Measurements from ENCODE around the gene KCNJ1.

DNA sequence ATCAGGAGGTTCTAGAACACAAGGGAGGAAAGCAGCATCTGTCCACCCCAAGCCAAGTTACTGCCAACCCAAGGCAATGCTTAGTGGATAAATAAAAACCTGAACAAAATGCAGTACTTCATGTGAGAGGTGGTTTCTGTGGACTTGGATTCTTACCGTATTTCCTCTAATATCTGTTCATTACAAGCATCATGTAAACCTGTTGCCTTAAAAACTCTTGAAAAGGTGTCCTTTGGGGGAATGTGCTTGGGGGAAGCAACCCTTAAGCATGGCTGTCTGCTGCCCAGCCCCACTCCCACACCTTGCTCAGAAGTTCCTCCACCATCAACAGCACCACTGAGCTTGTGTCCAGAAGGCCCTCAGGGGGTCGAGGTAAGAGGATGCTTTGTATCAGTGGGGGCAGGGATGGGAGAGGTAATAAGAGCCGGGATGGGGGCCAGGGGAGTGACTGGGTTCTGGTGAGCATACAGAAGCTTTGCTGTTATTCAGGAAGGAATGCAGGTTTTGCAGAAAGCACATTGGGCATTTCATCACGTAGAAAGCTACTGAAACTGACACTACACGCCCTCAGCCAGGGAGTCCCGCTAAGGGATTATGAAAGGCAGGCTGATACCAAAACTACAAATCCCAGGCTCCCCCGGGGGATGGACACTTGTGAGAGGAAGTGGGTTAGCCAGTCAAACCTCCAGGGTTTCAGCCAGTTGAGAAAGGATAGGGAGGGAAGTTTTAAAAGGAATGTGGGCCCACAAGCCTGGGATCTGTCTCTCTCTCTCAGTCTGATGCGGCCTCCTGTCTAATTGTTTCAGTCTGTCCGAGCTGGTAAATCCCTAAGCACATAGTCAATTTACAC, 52.0 kb downstream of the KCNJ1 start:
- TF ChIP-seq, protein P1, sequence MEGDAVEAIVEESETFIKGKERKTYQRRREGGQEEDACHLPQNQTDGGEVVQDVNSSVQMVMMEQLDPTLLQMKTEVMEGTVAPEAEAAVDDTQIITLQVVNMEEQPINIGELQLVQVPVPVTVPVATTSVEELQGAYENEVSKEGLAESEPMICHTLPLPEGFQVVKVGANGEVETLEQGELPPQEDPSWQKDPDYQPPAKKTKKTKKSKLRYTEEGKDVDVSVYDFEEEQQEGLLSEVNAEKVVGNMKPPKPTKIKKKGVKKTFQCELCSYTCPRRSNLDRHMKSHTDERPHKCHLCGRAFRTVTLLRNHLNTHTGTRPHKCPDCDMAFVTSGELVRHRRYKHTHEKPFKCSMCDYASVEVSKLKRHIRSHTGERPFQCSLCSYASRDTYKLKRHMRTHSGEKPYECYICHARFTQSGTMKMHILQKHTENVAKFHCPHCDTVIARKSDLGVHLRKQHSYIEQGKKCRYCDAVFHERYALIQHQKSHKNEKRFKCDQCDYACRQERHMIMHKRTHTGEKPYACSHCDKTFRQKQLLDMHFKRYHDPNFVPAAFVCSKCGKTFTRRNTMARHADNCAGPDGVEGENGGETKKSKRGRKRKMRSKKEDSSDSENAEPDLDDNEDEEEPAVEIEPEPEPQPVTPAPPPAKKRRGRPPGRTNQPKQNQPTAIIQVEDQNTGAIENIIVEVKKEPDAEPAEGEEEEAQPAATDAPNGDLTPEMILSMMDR (conservative IDR thresholded peaks at IDR 0.05; ENCODE audit: low read length), result no peak
- no peak for TF ChIP-seq EZH2phosphoT487 (IDR thresholded peaks at IDR 0.05; ENCODE audit: borderline replicate concordance, low read depth, low read length)
